OCI-LY3 (cell line): ENCODE measurements around the gene ERC1.

Experiments
- H2AFZ ChIP-seq: fragments of 200-600, 300-600 bp; shearing (Covaris generic); 2 replicates; pipeline ENCODE4 v1.6.0; 2014; ENCODE audit warnings: antibody characterized with exemption, low read depth, low read length
- H3K27ac ChIP-seq: fragments of 200-600, 300-600 bp; sonication (generic); 2 replicates; pipeline ENCODE4 v1.5.1; 2014; ENCODE audit warnings: mild to moderate bottlenecking, low read length, moderate library complexity, mixed read lengths
- H3K27me3 ChIP-seq: fragments of 200-600, 300-600 bp; sonication (generic); 2 replicates; pipeline ENCODE4 v1.6.1; 2014; ENCODE audit warnings: low read depth, low read length, mixed read lengths
- H3K36me3 ChIP-seq: fragments of 200-600, 300-600 bp; sonication (generic); replicated peaks from 2 replicates; pipeline ENCODE3; 2014; ENCODE audit warnings: low read depth, low read length, mixed read lengths
- H3K4me1 ChIP-seq: fragments of 300-600, 200-600 bp; sonication (generic); 2 replicates; pipeline ENCODE4 v1.6.1; 2014; ENCODE audit warnings: low read length, mixed read lengths
- H3K4me2 ChIP-seq: fragments of 200-600, 300-600 bp; sonication (generic); 2 replicates; pipeline ENCODE4 v1.6.1; 2014; ENCODE audit warnings: low read length, mixed read lengths
- H3K4me3 ChIP-seq: fragments of 300-600, 200-600 bp; sonication (generic); 2 replicates; pipeline ENCODE4 v1.5.1; 2014; ENCODE audit warnings: antibody characterized with exemption, mild to moderate bottlenecking, low read length, moderate library complexity
- H3K79me2 ChIP-seq: fragments of 300-600, 200-600 bp; shearing (Covaris generic); 2 replicates; pipeline ENCODE4 v1.6.1; 2014; ENCODE audit warnings: mild to moderate bottlenecking, low read length, mixed read lengths
- H3K9ac ChIP-seq: fragments of 300-600, 200-600 bp; shearing (Covaris generic); 2 replicates; pipeline ENCODE4 v1.6.0; 2014; ENCODE audit warnings: mild to moderate bottlenecking, low read length, moderate library complexity
- H3K9me3 ChIP-seq: fragments of 200-600, 300-600 bp; shearing (Covaris generic); 2 replicates; pipeline ENCODE4 v1.6.1; 2014; ENCODE audit warnings: low read length, mixed read lengths; ENCODE audit not compliant: insufficient read depth
- H4K20me1 ChIP-seq: fragments of 200-600, 300-600 bp; sonication (generic); 2 replicates; pipeline ENCODE4 v1.6.1; 2016; ENCODE audit warnings: low read length, mixed read lengths; ENCODE audit not compliant: insufficient read depth
- EZH2phosphoT487 ChIP-seq: fragments of 200-600 bp; shearing (Covaris generic); IDR thresholded peaks from 2 replicates; pipeline ENCODE4 v1.6.1; 2018; ENCODE audit warnings: antibody characterized with exemption, mixed run types, low read depth
- TF ChIP-seq, protein P1 (sequence below): fragments of 200-600, 300-600 bp; sonication (generic); IDR thresholded peaks from 2 replicates; pipeline ENCODE4 v1.5.1; 2014; ENCODE audit warnings: antibody characterized with exemption, low read length, low read depth

ERC1 gene

DNA sequence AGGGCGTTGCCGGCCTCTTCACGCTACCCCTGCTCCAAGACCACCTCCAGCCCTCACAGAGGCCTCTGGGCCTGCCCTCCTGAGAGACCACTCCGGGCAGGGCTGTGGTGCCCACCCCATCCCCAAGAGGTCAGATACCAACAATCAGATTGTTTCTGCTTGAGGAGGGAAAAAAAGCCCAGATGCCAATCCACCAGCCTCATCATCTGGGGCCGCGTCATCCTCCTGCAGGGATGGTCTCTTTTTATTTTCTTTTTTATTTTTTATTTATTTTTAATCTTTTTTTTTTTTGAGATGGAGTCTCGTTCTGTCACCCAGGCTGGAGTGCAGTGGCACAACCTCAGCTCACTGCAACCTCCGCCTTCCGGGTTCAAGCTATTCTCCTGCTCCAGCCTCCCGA, 510.0 kb downstream of the ERC1 start:
- H3K4me1 ChIP-seq, result no peaks in the 10 kb centered on the region
- no peak overlapping the region for H3K4me2 ChIP-seq
- H3K27me3 ChIP-seq, result peaks cover 13% of the 10 kb centered on the region
- H3K9ac ChIP-seq, result no peak overlapping the region
- no peaks in the 10 kb centered on the region for H3K9me3 ChIP-seq
- no peak overlapping the region for H3K27ac ChIP-seq
- no peak overlapping the region for H3K4me3 ChIP-seq
- no peaks in the 10 kb centered on the region for H3K79me2 ChIP-seq
- H4K20me1 ChIP-seq, result no peaks in the 10 kb centered on the region
- TF ChIP-seq EZH2phosphoT487, result no peak
- TF ChIP-seq, protein P1, sequence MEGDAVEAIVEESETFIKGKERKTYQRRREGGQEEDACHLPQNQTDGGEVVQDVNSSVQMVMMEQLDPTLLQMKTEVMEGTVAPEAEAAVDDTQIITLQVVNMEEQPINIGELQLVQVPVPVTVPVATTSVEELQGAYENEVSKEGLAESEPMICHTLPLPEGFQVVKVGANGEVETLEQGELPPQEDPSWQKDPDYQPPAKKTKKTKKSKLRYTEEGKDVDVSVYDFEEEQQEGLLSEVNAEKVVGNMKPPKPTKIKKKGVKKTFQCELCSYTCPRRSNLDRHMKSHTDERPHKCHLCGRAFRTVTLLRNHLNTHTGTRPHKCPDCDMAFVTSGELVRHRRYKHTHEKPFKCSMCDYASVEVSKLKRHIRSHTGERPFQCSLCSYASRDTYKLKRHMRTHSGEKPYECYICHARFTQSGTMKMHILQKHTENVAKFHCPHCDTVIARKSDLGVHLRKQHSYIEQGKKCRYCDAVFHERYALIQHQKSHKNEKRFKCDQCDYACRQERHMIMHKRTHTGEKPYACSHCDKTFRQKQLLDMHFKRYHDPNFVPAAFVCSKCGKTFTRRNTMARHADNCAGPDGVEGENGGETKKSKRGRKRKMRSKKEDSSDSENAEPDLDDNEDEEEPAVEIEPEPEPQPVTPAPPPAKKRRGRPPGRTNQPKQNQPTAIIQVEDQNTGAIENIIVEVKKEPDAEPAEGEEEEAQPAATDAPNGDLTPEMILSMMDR, result no peak
- H3K36me3 ChIP-seq, result no peaks in the 10 kb centered on the region
- H2AFZ ChIP-seq, result no peak overlapping the region

DNA sequence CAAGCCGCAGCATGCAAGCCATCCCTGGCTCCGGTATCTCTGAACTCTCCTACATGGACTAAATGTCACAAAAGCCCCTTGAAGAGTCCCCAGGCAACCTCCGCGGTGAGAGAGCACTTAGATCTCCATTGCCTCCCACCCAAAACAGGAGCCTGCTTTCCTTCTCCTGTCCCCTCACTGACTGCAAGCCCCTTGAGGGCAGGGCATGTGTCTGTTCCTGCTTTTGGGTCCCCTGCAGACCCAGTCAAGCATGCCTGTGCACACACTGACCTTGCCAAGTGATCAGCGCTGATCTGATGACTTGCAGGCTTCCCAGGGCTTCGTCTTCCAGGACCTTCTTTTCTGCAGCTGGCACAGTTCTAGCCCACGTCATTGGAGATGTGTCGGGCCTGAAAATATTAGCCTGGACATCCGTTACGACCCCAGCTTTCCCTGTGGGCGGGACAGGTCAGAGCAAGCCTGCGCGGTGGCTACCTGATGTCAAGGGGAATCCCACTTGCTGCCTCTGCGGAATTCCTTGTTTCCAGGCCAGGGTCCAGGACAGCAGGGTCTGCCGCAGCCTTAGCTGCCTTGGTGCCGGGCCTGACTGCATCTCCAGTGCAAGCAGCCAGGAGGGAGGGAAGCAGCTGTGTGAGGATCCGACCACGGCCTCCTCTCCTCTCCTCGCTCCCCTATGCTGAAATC, 510.8 kb downstream of the ERC1 start:
- Histone ChIP-seq H3K36me3 (no peaks in the 10 kb centered on the region), H3K4me1 (no peaks in the 10 kb centered on the region), H3K9me3 (no peaks in the 10 kb centered on the region), H3K9ac (no peak overlapping the region), H4K20me1 (no peaks in the 10 kb centered on the region), H2AFZ (no peak overlapping the region), H3K79me2 (no peaks in the 10 kb centered on the region), H3K4me2 (no peak overlapping the region), H3K27ac (no peak overlapping the region), H3K4me3 (no peak overlapping the region), H3K27me3 (peaks cover 13% of the 10 kb centered on the region)
- no peak for TF ChIP-seq EZH2phosphoT487
- TF ChIP-seq, protein P1, result no peak

DNA sequence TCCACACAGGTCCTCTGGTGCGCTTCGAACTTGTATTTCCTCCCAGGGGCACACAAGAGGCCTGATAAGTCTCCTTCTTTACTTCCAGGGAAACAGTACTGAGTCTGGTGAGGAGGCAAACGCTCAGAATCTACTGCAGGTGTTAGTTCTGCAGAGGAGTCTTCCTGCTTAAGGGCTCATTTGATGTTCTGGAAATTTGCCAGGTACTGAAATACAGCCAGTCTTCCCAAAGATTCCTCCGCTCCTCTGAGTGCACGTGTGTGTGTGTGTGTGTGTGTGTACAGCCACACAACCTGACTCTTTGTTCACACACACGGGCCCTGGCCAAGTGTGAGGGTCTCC, 511.3 kb downstream of the ERC1 start:
- Histone ChIP-seq H2AFZ (no peak overlapping the region), H3K79me2 (no peaks in the 10 kb centered on the region), H3K9ac (no peak overlapping the region), H3K4me1 (no peaks in the 10 kb centered on the region), H3K36me3 (no peaks in the 10 kb centered on the region), H3K4me2 (no peak overlapping the region), H3K27me3 (peaks cover 13% of the 10 kb centered on the region), H3K27ac (no peak overlapping the region), H3K4me3 (no peak overlapping the region), H4K20me1 (no peaks in the 10 kb centered on the region), H3K9me3 (no peaks in the 10 kb centered on the region)
- no peak for TF ChIP-seq EZH2phosphoT487
- TF ChIP-seq, protein P1, result no peak

DNA sequence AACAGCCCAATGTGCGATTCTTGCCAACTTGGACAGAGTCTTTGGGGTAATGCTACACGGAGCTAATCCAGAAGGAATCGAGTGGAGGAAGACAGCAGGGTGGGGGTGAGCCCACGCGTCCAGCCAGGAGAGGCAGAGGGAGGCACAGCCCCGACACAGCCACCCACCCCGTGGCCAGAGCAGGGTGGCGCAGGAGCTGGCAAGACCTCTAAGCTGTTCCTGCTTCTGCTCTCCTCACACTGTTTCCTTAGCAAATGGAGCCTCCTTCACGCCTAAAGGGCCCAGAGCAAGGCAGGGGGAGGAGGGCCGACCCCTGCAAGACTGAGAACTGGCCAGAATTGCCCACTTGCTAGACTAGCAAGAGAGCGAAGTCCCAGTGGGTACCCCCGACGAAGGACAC, 511.8 kb downstream of the ERC1 start:
- Histone ChIP-seq H3K9me3 (no peaks in the 10 kb centered on the region), H3K9ac (no peak overlapping the region), H3K27ac (no peak overlapping the region), H3K4me2 (no peak overlapping the region), H3K27me3 (peaks cover 13% of the 10 kb centered on the region), H3K4me1 (no peaks in the 10 kb centered on the region), H2AFZ (no peak overlapping the region), H3K79me2 (no peaks in the 10 kb centered on the region), H3K36me3 (no peaks in the 10 kb centered on the region), H3K4me3 (no peak overlapping the region), H4K20me1 (no peaks in the 10 kb centered on the region)
- TF ChIP-seq, protein P1, result no peak
- TF ChIP-seq EZH2phosphoT487, result no peak
